CD8-positive, alpha-beta memory T cell (primary cell): Measurements from ENCODE around the gene HMCN2. TPM values are rescaled to one million over a fixed set of nuclear protein-coding genes. Genes with fewer than 3 reads are reported as not detected.

Experiments
- CTCF ChIA-PET: fragments of 350-600 bp; sonication (Branson Sonifier 250); formaldehyde crosslinking; loops from one replicate; lab custom pipeline; 2021; ENCODE audit warnings: antibody characterized with exemption; lab: Charles Lee
- POLR2A ChIA-PET: fragments of 350-600 bp; sonication (Branson Sonifier 250); formaldehyde crosslinking; loops from one replicate; lab custom pipeline; 2021; ENCODE audit warnings: antibody characterized with exemption; lab: Charles Lee
- DNase-seq, 5 donors: peaks; one replicate each; pipeline versions ENCODE4 v3.0.0 to v3.0.0-alpha.2; 2020 to 2022; ENCODE audit warnings: mixed read lengths in 1 of 5
- H3K27ac ChIP-seq: one replicate; pipeline ENCODE4 v1.7.0; 2013; ENCODE audit warnings: low read depth, mild to moderate bottlenecking, low read length, moderate library complexity
- H3K27me3 ChIP-seq: 2 replicates; pipeline ENCODE4 v1.7.0; 2013; ENCODE audit warnings: low read length, mild to moderate bottlenecking; ENCODE audit not compliant: insufficient read depth, poor library complexity, severe bottlenecking
- H3K36me3 ChIP-seq: 2 replicates; pipeline ENCODE4 v1.7.0; 2013; ENCODE audit warnings: mild to moderate bottlenecking, low read length, moderate library complexity; ENCODE audit not compliant: insufficient read depth
- H3K4me1 ChIP-seq: 2 replicates; pipeline ENCODE4 v1.7.0; 2013; ENCODE audit warnings: mild to moderate bottlenecking, low read length, moderate library complexity; ENCODE audit not compliant: insufficient read depth
- H3K4me3 ChIP-seq: 2 replicates; pipeline ENCODE4 v1.7.0; 2013; ENCODE audit warnings: mild to moderate bottlenecking, low read length
- H3K9me3 ChIP-seq: 2 replicates; pipeline ENCODE4 v1.7.0; 2013; ENCODE audit warnings: mild to moderate bottlenecking, low read length
- H3K27ac Mint-ChIP-seq, 8 donors: one replicate each; pipeline ENCODE4 v1.8.0; 2020 to 2021; ENCODE audit warnings: mixed read lengths in 8 of 8, mild to moderate bottlenecking in 6 of 8, inconsistent platforms in 3 of 8, moderate library complexity in 3 of 8
- H3K27me3 Mint-ChIP-seq, 2 donors: one replicate each; pipeline ENCODE4 v1.8.0; 2020 to 2021; ENCODE audit warnings: mixed read lengths in 2 of 2, mild to moderate bottlenecking in 1 of 2, moderate library complexity in 1 of 2
- H3K36me3 Mint-ChIP-seq, 3 donors: one replicate each; pipeline ENCODE4 v1.8.0; 2020 to 2021; ENCODE audit warnings: mixed read lengths in 3 of 3, inconsistent platforms in 1 of 3, mild to moderate bottlenecking in 1 of 3
- H3K4me1 Mint-ChIP-seq, 3 donors: one replicate each; pipeline ENCODE4 v1.8.0; 2020 to 2021; ENCODE audit warnings: mixed read lengths in 3 of 3, inconsistent platforms in 1 of 3, mild to moderate bottlenecking in 1 of 3
- H3K4me3 Mint-ChIP-seq, 7 donors: one replicate each; pipeline ENCODE4 v1.8.0; 2020 to 2021; ENCODE audit warnings: mixed read lengths in 7 of 7, mild to moderate bottlenecking in 6 of 7, moderate library complexity in 4 of 7, inconsistent platforms in 2 of 7
- H3K9me3 Mint-ChIP-seq, 5 donors: one replicate each; pipeline ENCODE4 v1.8.0; 2020 to 2022; ENCODE audit warnings: mixed read lengths in 5 of 5, mild to moderate bottlenecking in 3 of 5, moderate library complexity in 2 of 5, inconsistent platforms in 1 of 5
- polyA plus RNA-seq: library from polyadenylated mRNA; unstranded; fragments of 300-500 nt; fragmentation: Illumina TruSeq; gene quantifications from one replicate; pipeline ENCODE4 v1.2.3, GENCODE V29; 2021
- total RNA-seq, 2 experiments: library from RNA; stranded (reverse); gene quantifications; one replicate each; pipeline ENCODE4 v1.2.3, GENCODE V29; 2021

Gene HMCN2
- total and polyA plus RNA-seq, 3 experiments from 2014 or later, result not detected

DNA sequence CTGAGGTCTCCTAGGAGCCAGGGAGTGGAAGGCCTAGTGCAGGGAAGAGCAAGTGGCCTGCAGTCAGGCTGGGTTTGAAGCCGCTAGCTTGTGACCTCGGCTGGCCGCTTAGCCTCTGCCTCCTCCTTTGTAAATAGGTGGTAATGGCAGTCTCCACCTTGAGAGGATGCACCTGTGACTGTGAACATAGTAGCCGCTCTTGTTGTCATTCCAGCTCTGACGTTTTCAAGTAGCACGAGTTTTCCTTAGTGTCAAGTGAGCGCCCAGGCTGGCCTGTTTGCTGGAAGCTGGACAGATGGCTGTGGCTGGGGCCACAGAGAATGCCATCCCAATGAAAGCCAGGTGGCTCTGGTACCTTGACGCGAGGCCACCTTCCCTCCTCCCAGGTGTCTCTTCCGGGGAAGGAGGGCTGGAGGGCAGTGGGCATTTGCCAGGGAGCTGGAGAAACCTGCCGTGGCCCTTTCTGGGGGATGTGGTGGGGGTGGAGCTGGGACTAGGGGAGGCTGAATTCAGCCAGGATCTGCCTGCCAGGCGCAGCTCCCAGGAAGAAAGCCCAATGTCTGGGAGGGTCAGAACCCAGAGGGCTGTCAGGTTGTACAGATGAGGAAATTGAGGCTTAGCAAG lies 181.7 kb downstream of the HMCN2 start:
- Histone ChIP-seq H3K4me3 (no peak overlapping the region), H3K4me1 (no peaks in the 10 kb centered on the region), H3K27me3 (peaks cover 3% of the 10 kb centered on the region), H3K27ac (no peak overlapping the region), H3K36me3 (no peaks in the 10 kb centered on the region), H3K9me3 (no peaks in the 10 kb centered on the region)
- Mint-ChIP-seq H3K27ac (no peak overlapping the region), H3K4me3 (no peak overlapping the region), H3K36me3 (no peaks in the 10 kb centered on the region), H3K27me3 (peaks cover 21 to 52% of the 10 kb centered on the region in 2 donors), H3K9me3 (peaks cover 0 to under 1% (median 0%) of the 10 kb centered on the region in 5 donors), H3K4me1 (peaks cover 0 to 5% (median 2%) of the 10 kb centered on the region in 3 donors)
- no peak for DNase-seq
- POLR2A ChIA-PET, result no interaction called here
- CTCF ChIA-PET, result interaction anchor here (1.3 kb wide), 1 partner anchor 14 kb away, joined by 3 read pairs; no protein-coding TSS in a partner anchor

DNA sequence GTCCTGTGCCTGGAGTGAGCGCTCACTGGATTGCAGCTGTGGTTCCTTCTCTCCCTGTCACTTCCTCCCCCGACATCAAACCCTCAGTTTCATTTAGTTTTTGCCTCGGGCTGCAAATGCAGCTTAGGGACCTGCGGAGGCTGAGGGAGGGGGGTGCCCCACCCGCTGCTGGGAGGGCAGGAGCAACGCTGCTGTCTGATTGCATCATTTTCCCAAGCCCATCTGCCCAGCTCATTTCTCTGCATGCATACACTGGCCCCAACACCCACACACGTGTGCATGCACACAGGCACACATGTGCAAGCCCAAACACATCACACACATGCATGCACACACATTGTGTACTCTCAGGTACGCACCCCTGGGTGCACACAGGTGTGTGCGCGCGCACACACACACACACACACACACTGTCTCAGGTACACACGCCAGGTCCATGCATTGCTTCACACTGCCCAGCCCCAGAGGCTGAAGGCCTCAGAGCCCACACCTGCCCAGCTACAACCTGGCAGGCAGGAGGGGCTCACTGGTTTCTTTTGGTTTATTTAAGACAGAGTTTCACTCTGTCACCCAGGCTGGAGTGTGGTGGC lies 182.6 kb downstream of the HMCN2 start:
- H3K4me3 ChIP-seq, result no peak overlapping the region
- H3K4me3 Mint-ChIP-seq, result no peak overlapping the region

DNA sequence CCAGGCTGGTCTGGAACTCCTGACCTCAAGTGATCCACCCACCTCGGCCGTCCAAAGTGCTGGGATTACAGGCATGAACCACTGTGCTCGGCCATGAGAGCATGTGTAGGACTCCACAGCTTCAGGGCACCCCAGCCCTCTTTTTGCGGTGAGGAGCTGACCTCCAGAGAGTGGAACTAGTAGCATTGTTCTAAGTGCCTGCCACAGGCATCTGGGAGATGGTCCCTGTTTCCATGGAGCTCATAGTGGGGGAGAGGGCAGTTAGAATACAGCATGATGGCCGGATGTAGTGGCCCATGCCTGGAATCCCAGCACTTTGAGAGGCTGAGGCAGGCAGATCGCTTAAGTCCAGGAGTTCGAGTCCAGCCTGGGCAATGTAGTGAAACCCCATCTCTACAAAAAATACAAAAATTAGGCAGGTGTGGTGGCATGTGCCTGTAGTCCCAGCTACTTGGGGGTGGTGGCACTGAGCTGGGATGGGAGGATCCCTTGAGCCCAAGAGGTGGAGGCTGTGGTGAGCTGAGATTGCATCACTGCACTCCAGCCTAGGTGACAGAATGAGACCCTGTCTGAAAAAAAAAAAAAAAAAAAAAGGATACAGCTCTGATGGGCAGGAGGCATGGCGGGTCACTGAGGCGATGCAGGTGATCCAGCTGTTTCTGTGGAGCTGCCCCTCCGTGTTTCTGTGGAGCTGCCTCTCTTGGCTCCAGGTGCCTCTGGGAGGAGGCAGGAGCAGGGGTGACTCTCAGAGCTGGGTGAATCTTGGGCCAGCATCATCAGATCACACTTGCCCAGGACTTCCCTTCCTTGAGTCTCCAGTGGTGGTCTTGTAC lies 183.4 kb downstream of the HMCN2 start:
- no peak overlapping the region for H3K4me3 Mint-ChIP-seq
- POLR2A ChIA-PET, result no interaction called here
- no peak overlapping the region for H3K27ac Mint-ChIP-seq
- H3K4me3 ChIP-seq, result no peak overlapping the region
- H3K27ac ChIP-seq, result no peak overlapping the region
- no peaks in the 10 kb centered on the region for H3K4me1 ChIP-seq
- no peak for DNase-seq
- no peaks in the 10 kb centered on the region for H3K9me3 ChIP-seq
- H3K4me1 Mint-ChIP-seq, result peaks cover 0 to 5% (median 2%) of the 10 kb centered on the region in 3 donors
- H3K36me3 ChIP-seq, result no peaks in the 10 kb centered on the region
- no peaks in the 10 kb centered on the region for H3K9me3 Mint-ChIP-seq
- CTCF ChIA-PET, result interaction anchor here (1.3 kb wide), 1 partner anchor 12 kb away, joined by 6 read pairs; no protein-coding TSS in a partner anchor
- H3K27me3 Mint-ChIP-seq, result peaks cover 13 to 50% of the 10 kb centered on the region in 2 donors
- no peaks in the 10 kb centered on the region for H3K36me3 Mint-ChIP-seq
- no peaks in the 10 kb centered on the region for H3K27me3 ChIP-seq

More for the DNA sequence above, 182.6 kb downstream of the HMCN2 start:
- Histone ChIP-seq H3K9me3 (no peaks in the 10 kb centered on the region), H3K27me3 (peaks cover 3% of the 10 kb centered on the region), H3K4me1 (no peaks in the 10 kb centered on the region), H3K36me3 (no peaks in the 10 kb centered on the region), H3K27ac (no peak overlapping the region)
- no peak for DNase-seq
- ChIA-PET POLR2A (no interaction called here), CTCF (interaction anchor here (1.3 kb wide), 1 partner anchor 13 kb away, joined by 3 read pairs; no protein-coding TSS in a partner anchor)
- H3K27ac Mint-ChIP-seq, result no peak overlapping the region
- H3K36me3 Mint-ChIP-seq, result no peaks in the 10 kb centered on the region
- H3K27me3 Mint-ChIP-seq, result peaks cover 19 to 57% of the 10 kb centered on the region in 2 donors
- peaks cover 0 to 5% (median 2%) of the 10 kb centered on the region in 3 donors for H3K4me1 Mint-ChIP-seq
- H3K9me3 Mint-ChIP-seq, result no peaks in the 10 kb centered on the region

DNA sequence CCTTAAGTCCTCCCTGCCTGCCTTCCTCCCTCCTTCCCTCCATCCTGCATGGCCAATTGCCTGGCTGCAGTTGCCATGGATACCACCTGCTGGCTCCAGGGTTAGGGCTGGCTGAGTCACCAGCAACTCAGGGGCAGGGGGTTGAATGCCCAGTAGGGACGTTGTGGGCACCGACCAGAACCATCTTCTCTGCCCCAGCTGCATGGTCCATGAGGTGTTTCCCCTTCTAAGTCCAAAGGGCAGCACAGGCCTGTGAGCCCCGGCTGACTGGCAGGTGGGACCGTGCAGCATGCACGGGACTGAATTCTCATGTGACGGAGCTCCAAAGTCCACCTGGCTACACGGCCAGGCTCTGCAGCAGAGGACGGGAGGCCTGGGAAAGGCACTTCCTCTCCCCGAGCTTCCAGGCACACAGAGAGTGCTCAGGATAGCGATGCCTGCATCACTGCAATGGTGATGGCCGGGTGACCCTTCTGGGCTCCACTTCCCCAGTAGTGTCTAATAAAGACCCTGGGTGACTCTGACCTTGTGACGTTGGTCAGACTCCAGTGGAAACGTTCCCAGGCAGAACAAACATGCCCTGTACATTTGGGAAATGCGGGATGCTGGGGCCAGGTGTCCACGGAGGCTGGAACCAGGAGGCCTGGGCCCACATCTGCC lies 184.9 kb downstream of the HMCN2 start:
- Mint-ChIP-seq H3K9me3 (no peaks in the 10 kb centered on the region), H3K4me1 (peaks cover 0 to 5% (median 2%) of the 10 kb centered on the region in 3 donors), H3K27me3 (peaks cover 13 to 49% of the 10 kb centered on the region in 2 donors), H3K36me3 (no peaks in the 10 kb centered on the region), H3K27ac (no peak overlapping the region), H3K4me3 (peak overlapping the region in 1 of 7 donors; percentile 3)
- no peak overlapping the region for H3K4me3 ChIP-seq
- ChIA-PET CTCF (no interaction called here), POLR2A (no interaction called here)
- no peak for DNase-seq
- no peak overlapping the region for H3K27ac ChIP-seq
- H3K36me3 ChIP-seq, result no peaks in the 10 kb centered on the region
- H3K27me3 ChIP-seq, result no peaks in the 10 kb centered on the region
- H3K4me1 ChIP-seq, result no peaks in the 10 kb centered on the region
- H3K9me3 ChIP-seq, result no peaks in the 10 kb centered on the region

- Histone ChIP-seq H3K36me3 (no peaks in the 10 kb centered on the region), H3K4me3 (no peak overlapping the region), H3K4me1 (no peaks in the 10 kb centered on the region), H3K27ac (no peak overlapping the region), H3K9me3 (no peaks in the 10 kb centered on the region), H3K27me3 (no peaks in the 10 kb centered on the region)
- peaks cover 0 to under 1% (median under 1%) of the 10 kb centered on the region in 3 donors for H3K4me1 Mint-ChIP-seq
- no peak for DNase-seq
- H3K36me3 Mint-ChIP-seq, result no peaks in the 10 kb centered on the region
- POLR2A ChIA-PET, result no interaction called here
- H3K9me3 Mint-ChIP-seq, result no peaks in the 10 kb centered on the region
- no peak overlapping the region for H3K27ac Mint-ChIP-seq
- H3K27me3 Mint-ChIP-seq, result peaks cover 13 to 45% of the 10 kb centered on the region in 2 donors
- H3K4me3 Mint-ChIP-seq, result no peak overlapping the region
- CTCF ChIA-PET, result no interaction called here
Measured at GRCh38 chr9:130451004-130451390, 185.4 kb downstream of the HMCN2 start.

DNA sequence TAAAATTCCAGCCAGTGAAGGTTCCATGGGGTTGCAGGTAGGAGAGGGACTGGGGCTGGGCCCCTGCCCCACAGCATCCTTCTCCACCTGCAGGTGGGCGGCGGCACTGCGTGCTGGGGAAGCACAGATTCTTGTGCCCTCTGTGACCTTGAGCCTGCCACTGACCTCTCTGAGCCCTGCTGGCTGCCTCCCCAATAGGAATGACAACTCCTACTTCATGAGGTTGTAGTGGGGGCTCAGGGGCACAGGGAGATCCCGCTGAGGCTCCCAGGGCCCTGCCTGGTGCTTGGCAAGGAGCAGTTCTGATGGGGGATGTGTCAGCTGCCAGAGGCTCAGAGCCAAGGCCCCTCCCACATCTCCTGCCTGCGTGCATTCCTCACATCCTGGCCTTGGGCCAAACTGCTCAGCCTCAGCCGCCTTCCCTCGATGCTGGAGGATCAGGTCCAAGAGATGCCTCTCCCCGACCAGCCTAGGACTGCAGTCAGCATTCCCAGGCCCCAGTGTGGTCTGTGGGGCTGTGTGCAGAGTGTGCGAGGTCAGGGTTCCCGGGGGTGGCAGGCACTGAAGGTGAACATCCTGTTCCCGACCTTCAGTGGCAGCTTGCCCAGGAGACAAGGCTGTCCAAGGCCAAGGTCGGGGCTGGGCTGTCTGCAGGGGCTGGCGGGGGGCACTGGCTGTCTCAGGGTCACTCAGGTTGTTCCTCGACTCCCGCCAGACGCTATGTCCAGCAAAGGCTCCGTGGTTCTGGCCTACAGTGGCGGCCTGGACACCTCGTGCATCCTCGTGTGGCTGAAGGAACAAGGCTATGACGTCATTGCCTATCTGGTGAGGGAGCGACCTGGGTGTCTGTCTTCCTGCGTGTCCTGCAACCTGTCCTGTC lies 186.2 kb downstream of the HMCN2 start:
- no peak overlapping the region for H3K27ac Mint-ChIP-seq
- H3K27me3 Mint-ChIP-seq, result peaks cover 8 to 38% of the 10 kb centered on the region in 2 donors
- no peaks in the 10 kb centered on the region for H3K4me1 Mint-ChIP-seq
- DNase-seq, result no peak
- H3K36me3 Mint-ChIP-seq, result no peaks in the 10 kb centered on the region
- H3K4me3 Mint-ChIP-seq, result no peak overlapping the region
- no peaks in the 10 kb centered on the region for H3K9me3 Mint-ChIP-seq
- CTCF ChIA-PET, result no interaction called here
- no peaks in the 10 kb centered on the region for H3K27me3 ChIP-seq
- H3K36me3 ChIP-seq, result no peaks in the 10 kb centered on the region
- no peaks in the 10 kb centered on the region for H3K4me1 ChIP-seq
- POLR2A ChIA-PET, result no interaction called here
- H3K27ac ChIP-seq, result no peak overlapping the region
- H3K9me3 ChIP-seq, result no peaks in the 10 kb centered on the region
- no peak overlapping the region for H3K4me3 ChIP-seq

GRCh38 chr9:130452835-130453234 lies 187.3 kb downstream of the HMCN2 start:
- no peak overlapping the region for H3K4me3 Mint-ChIP-seq
- H3K9me3 Mint-ChIP-seq, result no peaks in the 10 kb centered on the region
- CTCF ChIA-PET, result no interaction called here

More at GRCh38 chr9:130452835-130453234, 187.3 kb downstream of the HMCN2 start:
- H3K27ac ChIP-seq, result no peak overlapping the region
- Mint-ChIP-seq H3K4me1 (no peaks in the 10 kb centered on the region), H3K27me3 (peaks cover 5 to 28% of the 10 kb centered on the region in 2 donors), H3K36me3 (no peaks in the 10 kb centered on the region), H3K27ac (no peak overlapping the region)
- no peaks in the 10 kb centered on the region for H3K4me1 ChIP-seq
- no peaks in the 10 kb centered on the region for H3K36me3 ChIP-seq
- no peak for DNase-seq
- H3K9me3 ChIP-seq, result no peaks in the 10 kb centered on the region
- no peaks in the 10 kb centered on the region for H3K27me3 ChIP-seq
- POLR2A ChIA-PET, result no interaction called here
- H3K4me3 ChIP-seq, result no peak overlapping the region
